Stimulated activated CD8-positive, alpha-beta memory T cell treated with anti-CD3 and anti-CD28 coated beads, Interleukin-2, amount 100 ng/mL, for 1 hour (primary cell): ENCODE measurements around the gene ATG7.

Source experiments
- DNase-seq, 2 donors: peaks; one replicate each; pipeline ENCODE4 v3.0.0-alpha.2; 2020; ENCODE audit warnings: low read depth in 2 of 2

The ATG7 gene

GRCh38 chr3:11552289-11553264, 280.4 kb downstream of the ATG7 start:
- no peak for DNase-seq

DNA sequence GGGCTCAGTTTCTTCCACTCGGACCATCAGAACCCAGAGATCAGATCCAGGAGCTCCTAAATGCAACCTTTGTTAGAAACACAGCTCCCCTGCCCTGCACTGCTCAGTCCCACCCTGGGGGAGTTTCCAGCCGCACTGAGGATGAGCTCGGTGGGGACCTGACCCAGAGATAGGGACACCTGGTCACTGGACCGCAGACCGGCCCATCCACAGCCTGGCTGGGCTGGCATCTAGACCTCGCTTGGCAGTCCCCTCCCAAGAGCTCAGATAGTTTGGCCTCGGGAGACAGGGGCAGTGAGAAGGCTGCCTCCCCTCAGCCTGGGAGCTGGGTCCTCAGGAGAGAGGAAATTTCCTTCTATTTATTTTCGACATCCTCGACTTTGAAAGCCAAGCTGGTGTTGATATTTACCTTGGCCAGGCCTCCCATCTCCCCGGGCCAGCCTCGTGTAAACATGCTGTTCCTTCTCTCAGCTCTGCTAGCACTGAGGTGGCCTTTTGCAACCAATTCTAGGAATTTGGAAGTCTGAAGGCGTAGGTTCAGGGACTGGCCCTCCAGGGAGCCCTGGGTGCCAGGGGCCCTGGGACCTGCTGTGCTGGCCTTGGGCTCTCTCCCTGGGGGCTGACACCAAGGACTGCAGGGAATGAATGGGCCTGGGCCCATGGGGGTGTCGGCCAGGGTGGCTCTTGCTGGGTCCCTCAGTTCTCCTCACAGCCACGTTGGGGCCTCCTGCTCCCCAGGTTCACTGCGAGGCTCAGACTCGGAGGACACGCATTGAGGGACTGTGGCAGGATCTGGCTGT, 281.4 kb downstream of the ATG7 start:
- no peak for DNase-seq

- no peak for DNase-seq
Observed at GRCh38 chr3:11554236-11554610, 282.0 kb downstream of the ATG7 start.

DNA sequence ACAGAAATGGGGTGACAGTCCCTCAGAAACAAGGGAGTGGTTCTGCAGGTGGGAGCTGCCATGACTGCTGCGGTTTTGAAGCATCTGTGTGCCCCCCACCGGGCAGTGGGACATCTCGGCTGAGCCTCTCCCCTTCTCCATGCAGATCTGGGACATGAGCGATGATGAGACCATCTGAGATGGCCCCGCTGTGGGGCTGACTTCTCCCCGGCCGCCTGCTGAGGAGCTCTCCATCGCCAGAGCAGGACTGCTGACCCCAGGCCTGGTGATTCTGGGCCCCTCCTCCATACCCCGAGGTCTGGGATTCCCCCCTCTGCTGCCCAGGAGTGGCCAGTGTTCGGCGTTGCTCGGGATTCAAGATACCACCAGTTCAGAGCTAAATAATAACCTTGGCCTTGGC, 282.5 kb downstream of the ATG7 start:
- DNase-seq = no peak

- no peak for DNase-seq
Observed at GRCh38 chr3:11555211-11555782, 283.1 kb downstream of the ATG7 start.

DNA sequence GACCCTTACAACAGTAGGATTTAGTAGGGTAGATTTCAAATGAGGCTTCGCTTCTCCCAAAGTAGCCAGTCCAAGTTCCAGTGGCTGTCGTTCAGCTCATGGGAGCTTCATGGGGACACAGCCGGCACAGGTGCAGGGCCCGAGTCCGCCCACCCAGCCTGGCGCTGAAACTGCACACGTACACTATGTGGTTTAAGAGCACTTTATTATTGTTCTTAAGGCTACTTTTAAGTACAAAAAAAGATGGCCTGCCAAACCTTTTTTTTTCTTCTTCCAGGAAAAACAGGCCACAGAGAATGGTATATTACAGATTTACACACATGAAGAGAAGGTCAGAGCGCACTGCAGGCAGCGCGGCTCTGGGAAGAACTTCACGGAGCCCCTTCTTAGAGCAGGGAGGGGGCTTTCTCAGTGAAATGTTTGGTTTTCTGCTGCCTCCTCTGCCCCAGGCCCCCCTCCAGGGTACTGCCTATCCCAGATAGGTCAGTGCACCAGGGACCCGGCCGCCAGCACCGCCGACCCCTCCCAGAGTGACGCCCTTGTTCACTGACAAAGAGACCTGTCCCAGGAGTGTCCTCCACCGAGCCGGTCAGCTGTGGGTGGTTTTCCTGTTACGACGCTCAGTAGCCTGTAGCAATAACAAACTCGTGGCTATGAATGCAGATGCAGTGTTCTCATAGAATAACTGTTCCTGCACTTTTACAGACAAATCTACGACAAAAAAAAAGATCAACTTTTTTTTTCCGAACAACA, 283.9 kb downstream of the ATG7 start:
- DNase-seq = no peak

- DNase-seq = no peak
Observed at GRCh38 chr3:11556851-11557644, 284.9 kb downstream of the ATG7 start.

GRCh38 chr3:11558002-11558401, 285.8 kb downstream of the ATG7 start:
- no peak for DNase-seq

DNA sequence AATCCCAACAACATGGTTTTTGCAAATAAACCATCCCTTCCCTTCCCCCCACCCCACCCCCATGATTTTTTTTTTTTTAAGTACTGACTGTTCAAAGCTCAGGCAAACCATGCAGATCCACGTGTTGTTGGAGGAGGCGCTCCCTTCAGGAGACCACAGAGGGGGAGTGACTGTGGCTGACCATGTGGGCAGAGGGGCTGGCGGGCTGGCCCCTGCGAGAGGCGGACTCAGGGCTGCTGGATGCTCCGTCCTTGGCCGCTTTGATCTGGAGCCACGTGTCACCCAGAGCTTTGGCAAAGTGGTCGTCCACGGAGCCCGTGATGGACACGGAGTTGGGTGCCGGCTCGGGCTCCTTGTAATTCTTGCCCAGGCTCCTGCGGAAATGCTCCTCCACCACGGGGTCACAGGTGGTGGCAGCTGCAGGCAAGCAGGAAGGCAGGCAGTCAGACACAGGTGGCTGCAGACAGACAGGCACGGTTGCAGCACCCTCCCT, 286.3 kb downstream of the ATG7 start:
- no peak for DNase-seq

DNA sequence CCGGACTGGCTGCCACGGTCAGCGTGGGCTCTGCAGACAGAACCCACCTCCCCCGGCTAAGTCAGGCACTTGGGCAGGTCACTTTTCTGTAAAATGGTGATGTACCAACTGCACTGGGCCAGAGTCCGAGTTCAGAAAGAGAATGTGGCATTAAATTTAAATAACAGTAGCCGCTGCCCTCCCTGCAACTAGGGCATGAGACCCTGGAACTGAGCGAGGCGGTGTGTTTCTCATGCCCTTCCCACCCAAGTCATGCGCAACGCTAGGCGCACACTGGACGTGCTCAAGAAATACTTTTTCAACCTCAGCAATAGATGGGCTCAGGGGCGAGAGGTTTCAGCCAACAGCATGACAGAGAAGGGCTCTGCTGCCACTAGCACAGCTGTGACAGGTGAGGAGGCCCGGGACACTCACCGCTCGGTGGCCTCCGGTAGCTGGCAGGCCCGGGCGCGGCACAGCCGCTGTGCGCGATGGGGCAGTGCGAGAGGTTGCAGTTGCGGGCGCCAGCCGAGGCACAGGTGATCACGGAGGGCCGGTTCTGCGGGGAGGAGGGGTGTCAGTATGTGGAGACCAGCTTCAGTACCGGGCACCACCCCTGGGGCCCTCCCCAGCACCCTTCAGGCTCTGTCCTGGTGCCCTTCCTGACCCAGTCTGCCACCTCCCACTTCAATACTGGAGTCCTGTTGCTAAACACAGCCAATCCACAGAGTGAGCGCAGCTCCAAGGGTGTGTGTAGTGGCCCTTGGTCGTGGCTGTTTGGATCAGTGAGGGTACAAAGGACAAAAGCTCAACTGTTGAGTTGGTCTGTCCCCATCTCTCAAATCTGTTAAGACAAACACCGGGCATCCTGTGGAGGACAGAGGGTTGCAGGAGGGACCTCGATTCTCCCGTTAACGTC, 287.0 kb downstream of the ATG7 start:
- DNase-seq = no peak

DNA sequence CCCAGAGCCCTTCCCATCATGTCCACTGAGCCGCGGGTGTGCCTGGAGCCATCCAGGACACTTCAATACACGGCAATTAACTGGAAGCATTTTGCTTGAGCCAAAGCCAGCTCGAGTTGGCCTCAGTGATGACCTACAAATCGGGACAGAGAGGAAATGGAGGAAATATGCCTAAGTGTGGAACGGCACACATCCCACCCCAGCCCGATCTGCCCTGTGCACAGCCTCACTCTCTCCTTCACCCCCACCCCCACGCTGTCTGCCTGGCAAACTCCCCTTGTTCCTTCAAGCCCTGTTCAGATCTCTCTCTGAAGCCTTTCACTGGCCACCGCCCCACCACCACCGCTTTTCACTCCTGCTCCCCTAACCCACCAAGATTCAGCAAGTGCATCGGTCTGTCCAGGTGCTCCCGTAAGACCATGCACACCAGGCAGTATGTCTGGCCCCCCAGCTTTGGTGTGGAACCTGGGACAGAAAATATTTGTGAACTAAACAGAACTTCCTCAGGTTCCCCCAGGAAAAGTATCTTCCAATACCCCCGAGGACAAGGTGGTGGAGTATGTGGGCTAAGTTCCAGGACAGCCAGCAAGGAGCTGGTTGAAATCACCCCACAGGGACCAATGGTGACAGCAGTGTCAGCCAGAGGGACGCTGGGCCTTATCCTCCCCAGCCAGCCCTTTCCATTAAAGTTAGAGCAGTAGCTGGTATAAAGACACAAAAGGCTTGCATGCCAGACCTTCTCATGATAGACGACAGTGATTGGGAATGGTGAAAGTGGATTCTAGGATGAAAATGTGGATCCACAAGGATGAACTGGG, 287.8 kb downstream of the ATG7 start:
- DNase-seq = no peak

- DNase-seq = no peak
Observed at GRCh38 chr3:11560746-11561145, 288.5 kb downstream of the ATG7 start.

GRCh38 chr3:11562277-11562881, 290.2 kb downstream of the ATG7 start:
- no peak for DNase-seq

GRCh38 chr3:11563159-11563864, 291.1 kb downstream of the ATG7 start:
- no peak for DNase-seq

DNA sequence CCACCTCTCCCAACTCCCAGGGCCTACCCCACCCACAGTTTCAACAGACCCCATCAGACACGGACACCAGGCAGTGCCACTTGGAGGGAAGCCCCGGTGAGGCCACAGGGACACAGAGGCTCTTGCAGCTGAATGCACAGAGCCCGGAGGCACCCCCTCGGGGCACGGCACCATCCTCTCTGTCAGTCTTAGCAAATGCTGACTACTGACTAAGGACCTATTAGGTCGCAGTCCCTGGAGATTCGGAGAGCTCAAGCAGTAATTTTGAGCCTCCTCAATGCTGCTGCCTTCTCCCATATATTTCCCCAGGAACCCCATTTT, 291.6 kb downstream of the ATG7 start:
- DNase-seq = no peak

- no peak for DNase-seq
Observed at GRCh38 chr3:11564577-11565001, 292.4 kb downstream of the ATG7 start.

- no peak for DNase-seq
Observed at GRCh38 chr3:11565072-11565471, 292.9 kb downstream of the ATG7 start.

- no peak for DNase-seq
Observed at GRCh38 chr3:11565492-11565891, 293.3 kb downstream of the ATG7 start.
